ENCODE measurements around the gene GABRB1. TPM values are rescaled to one million over a fixed set of nuclear protein-coding genes. Genes with fewer than 3 reads are reported as not detected.

The GABRB1 gene
- total and polyA plus RNA-seq, 2 of the 8 experiments (the other 6 are each of a cell fraction or from before 2014, with no cell fraction given) = 0.22 to 0.38 TPM

GRCh38 chr4:47425628-47426027, 394.3 kb downstream of the GABRB1 start:
- H4K91ac ChIP-seq (replicated peaks; ENCODE audit: insufficient read length, low read length) = no peak overlapping the region
- H4K5ac ChIP-seq (ENCODE audit: insufficient read length, low read depth, low read length) = no peak overlapping the region
- no peaks in the 10 kb centered on the region for H3K79me2 ChIP-seq (ENCODE audit: control insufficient read depth in 1 of 2, insufficient read depth in 2 of 2, low read length in 2 of 2)
- no peak overlapping the region for H3K4me2 ChIP-seq (ENCODE audit: insufficient read depth in 1 of 2, low read depth in 2 of 2, low read length in 2 of 2)
- H4K20me1 ChIP-seq (replicated peaks in 1 of 2; ENCODE audit: control insufficient read depth in 1 of 2, insufficient read depth in 2 of 2, low read length in 2 of 2) = no peaks in the 10 kb centered on the region
- H2AFZ ChIP-seq (ENCODE audit: low read length) = no peak overlapping the region
- H3K4me1 ChIP-seq (replicated peaks in 1 of 4; ENCODE audit: control insufficient read depth in 3 of 4, insufficient read depth in 4 of 4, low read length in 3 of 4) = no peaks in the 10 kb centered on the region
- H3K79me1 ChIP-seq (ENCODE audit: low read depth, low read length) = no peaks in the 10 kb centered on the region
- no peaks in the 10 kb centered on the region; the same call in 1 of the 2 replicates for H3K23me2 ChIP-seq (ENCODE audit: low read depth, low read length)
- H3K23ac ChIP-seq (ENCODE audit: insufficient read length) = no peak overlapping the region
- H3K4me3 ChIP-seq (ENCODE audit: extremely low read depth in 1 of 4, insufficient read depth in 2 of 4, low read depth in 3 of 4, low read length in 4 of 4) = no peak overlapping the region
- H3K27ac ChIP-seq (ENCODE audit: low read depth, low read length) = no peak overlapping the region
- H2AK5ac ChIP-seq (ENCODE audit: low read depth, low read length) = no peak overlapping the region
- no peak for FAIRE-seq
- no peak for DNase-seq (ENCODE audit: low read depth in 1 of 2, low spot score in 2 of 2)
- TF ChIP-seq TBP (IDR thresholded peaks at IDR 0.05; ENCODE audit: low read depth, low read length) (no peak), JUN (IDR thresholded peaks at IDR 0.05; ENCODE audit: low read depth, low read length) (no peak)
- no peak overlapping the region for H2BK20ac ChIP-seq (ENCODE audit: low read length)
- no peak overlapping the region for H3K14ac ChIP-seq (ENCODE audit: insufficient read length)
- no peak overlapping the region for H3K9ac ChIP-seq (replicated peaks in 1 of 4; ENCODE audit: extremely low read depth in 1 of 4, low read depth in 3 of 4, low read length in 3 of 4)
- H2BK12ac ChIP-seq (ENCODE audit: low read depth, low read length) = no peak overlapping the region
- H3K9me3 ChIP-seq (ENCODE audit: insufficient read depth in 2 of 2, low read depth in 1 of 2, low read length in 1 of 2) = no peaks in the 10 kb centered on the region
- ChIA-PET POLR2A (ENCODE audit: partially characterized antibody) (no interaction called here), CTCF (ENCODE audit: partially characterized antibody) (no interaction called here)
- H3K4ac ChIP-seq (replicated peaks; ENCODE audit: insufficient read length, low read depth, low read length) = no peak overlapping the region
- H3K27me3 ChIP-seq (replicated peaks in 1 of 4; ENCODE audit: control insufficient read depth in 3 of 4, extremely low read depth in 1 of 4, insufficient read depth in 3 of 4, low read length in 3 of 4) = no peaks in the 10 kb centered on the region
- no peak overlapping the region for H2BK15ac ChIP-seq (ENCODE audit: low read length)
- no peak overlapping the region for H2BK5ac ChIP-seq (ENCODE audit: low read depth, low read length)
- H3K18ac ChIP-seq (ENCODE audit: extremely low read depth, low read length) = no peak overlapping the region
- H2BK120ac ChIP-seq (replicated peaks; ENCODE audit: low read depth, low read length) = no peak overlapping the region
- H4K8ac ChIP-seq (ENCODE audit: extremely low read depth, insufficient read depth, low read length) = no peak overlapping the region
- H3K56ac ChIP-seq (replicated peaks; ENCODE audit: insufficient read length, low read depth, low read length) = no peak overlapping the region
- H3K36me3 ChIP-seq (ENCODE audit: control insufficient read depth in 2 of 4, insufficient read depth in 4 of 4, low read length in 3 of 4) = no peaks in the 10 kb centered on the region
- 93% methylated on average over 25 of the region's 25 CpGs; no CpG with 5 or more reads in 1 of the 2 experiments for WGBS, 2 experiments (ENCODE audit: extremely low coverage in 1 of 2, insufficient coverage in 1 of 2, insufficient read length in 1 of 2, insufficient replicate concordance in 2 of 2, low coverage in 1 of 2, low lambda C conversion rate in 2 of 2, missing lambda C conversion rate in 1 of 2)

All from H1 (cell line).